RWPE1 (cell line): ENCODE results near the gene CPEB4.

Experiments
- CTCF ChIA-PET: fragments of 350-600 bp; sonication (Branson Sonifier 250); formaldehyde crosslinking; extraction: SDS; loops from one replicate; lab custom pipeline; 2021; lab: Yijun Ruan, JAX
- POLR2A ChIA-PET: fragments of 400-600 bp; formaldehyde crosslinking; extraction: SDS; loops from one replicate; lab custom pipeline; 2020; ENCODE audit warnings: antibody characterized with exemption; ENCODE audit not compliant: low non-redundant PET; lab: Yijun Ruan, JAX
- DNase-seq: peaks from one replicate; pipeline ENCODE4 v3.0.0; 2012; ENCODE audit warnings: low spot score
- H3K27ac ChIP-seq: fragments of 450-650 bp; 2 replicates; pipeline ENCODE4 v1.5.1; 2017
- TF ChIP-seq, protein P1 (sequence below): fragments of 450-650 bp; conservative IDR thresholded peaks from 2 replicates; pipeline ENCODE4 v1.5.1; 2017; ENCODE audit warnings: low read depth, mild to moderate bottlenecking

The CPEB4 gene

DNA sequence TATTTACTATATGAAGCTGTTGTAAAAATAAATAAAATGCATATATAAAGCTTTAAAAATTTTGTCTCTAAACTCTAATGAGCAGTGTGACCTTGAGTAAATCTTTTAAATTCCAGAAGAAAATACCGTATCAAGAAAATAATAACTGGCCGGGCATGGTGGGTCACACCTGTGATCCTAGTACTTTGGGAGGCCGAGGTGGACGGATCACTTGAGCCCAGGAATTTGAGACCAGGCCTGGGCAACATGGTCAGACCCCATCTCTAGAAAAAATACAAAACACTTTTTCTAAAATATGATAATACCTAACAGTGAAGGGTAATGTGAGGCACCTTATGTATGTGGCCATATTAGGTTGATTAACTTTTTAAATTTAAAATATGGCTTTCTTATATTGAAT, 8.5 kb downstream of the CPEB4 start:
- no peak overlapping the region for H3K27ac ChIP-seq
- POLR2A ChIA-PET = no interaction called here
- no peak for DNase-seq
- TF ChIP-seq, protein P1, sequence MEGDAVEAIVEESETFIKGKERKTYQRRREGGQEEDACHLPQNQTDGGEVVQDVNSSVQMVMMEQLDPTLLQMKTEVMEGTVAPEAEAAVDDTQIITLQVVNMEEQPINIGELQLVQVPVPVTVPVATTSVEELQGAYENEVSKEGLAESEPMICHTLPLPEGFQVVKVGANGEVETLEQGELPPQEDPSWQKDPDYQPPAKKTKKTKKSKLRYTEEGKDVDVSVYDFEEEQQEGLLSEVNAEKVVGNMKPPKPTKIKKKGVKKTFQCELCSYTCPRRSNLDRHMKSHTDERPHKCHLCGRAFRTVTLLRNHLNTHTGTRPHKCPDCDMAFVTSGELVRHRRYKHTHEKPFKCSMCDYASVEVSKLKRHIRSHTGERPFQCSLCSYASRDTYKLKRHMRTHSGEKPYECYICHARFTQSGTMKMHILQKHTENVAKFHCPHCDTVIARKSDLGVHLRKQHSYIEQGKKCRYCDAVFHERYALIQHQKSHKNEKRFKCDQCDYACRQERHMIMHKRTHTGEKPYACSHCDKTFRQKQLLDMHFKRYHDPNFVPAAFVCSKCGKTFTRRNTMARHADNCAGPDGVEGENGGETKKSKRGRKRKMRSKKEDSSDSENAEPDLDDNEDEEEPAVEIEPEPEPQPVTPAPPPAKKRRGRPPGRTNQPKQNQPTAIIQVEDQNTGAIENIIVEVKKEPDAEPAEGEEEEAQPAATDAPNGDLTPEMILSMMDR = no peak
- CTCF ChIA-PET = interaction anchor here (0.6 to 1.0 kb wide), 2 partner anchors 24 to 183 kb away, joined by 3 to 4 read pairs; no protein-coding TSS in a partner anchor

DNA sequence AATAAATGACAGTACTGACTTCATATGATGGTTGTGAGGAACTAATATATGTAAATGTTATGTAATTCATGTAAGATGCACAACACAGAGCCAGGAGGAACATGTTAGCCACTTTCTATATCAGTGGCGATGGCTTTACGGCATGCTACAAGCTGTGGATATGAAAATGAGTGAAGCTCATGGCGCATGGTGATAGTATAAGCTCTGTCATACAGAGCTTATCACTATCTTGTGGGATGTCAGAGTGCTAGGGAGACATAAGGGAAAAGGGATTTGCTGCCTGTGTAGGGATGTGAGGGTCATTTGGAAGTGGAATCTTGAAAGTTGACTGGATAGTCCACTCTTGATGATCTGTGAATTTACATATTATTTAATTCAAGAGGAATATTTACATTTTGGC, 13.6 kb downstream of the CPEB4 start:
- TF ChIP-seq, protein P1 = no peak
- ChIA-PET POLR2A (no interaction called here), CTCF (interaction anchor here (0.6 kb wide), 2 partner anchors 10 to 117 kb away, joined by 3 read pairs; no protein-coding TSS in a partner anchor)
- DNase-seq = no peak
- no peak overlapping the region for H3K27ac ChIP-seq

DNA sequence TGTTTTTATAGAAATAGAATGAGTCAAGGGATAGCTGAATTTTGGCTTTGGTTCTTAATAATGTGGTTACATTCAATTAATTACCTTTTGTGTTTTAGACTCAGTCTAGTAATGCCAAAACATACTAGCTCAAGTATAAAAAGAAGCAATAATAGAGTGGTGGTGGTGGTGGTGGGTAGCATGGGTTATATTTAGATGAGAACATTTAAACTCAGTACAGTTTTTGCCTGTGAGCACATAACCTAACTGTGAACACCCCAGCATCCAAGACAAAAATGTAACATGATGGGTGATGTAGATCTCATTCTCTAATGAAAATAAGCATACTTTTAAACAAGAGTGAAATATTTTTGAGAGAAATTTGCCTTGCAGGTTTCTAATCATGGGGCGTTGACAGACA, 14.2 kb downstream of the CPEB4 start:
- ChIA-PET POLR2A (no interaction called here), CTCF (interaction anchor here (0.6 to 1.0 kb wide), 2 partner anchors 23 to 118 kb away, joined by 3 read pairs; no protein-coding TSS in a partner anchor)
- no peak overlapping the region for H3K27ac ChIP-seq
- TF ChIP-seq, protein P1 = no peak
- DNase-seq = no peak

DNA sequence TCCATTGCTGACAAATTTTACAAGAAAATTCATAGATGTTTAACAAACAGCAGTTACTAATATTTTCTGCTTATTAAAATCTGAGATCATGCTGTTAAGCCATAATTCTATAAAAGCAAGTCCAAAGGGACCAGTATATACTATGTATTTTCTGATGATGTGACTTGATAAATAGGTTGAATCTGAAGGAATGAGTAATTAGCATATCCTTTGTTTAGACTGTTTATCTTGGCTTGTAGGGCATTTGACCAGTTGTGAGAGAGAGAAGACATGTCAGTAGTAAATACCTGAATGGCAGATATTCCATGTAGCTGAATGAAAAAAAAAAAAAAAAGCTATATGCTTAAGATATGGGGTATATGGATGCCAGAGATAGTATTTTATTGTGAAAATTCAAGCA, 14.6 kb downstream of the CPEB4 start:
- ChIA-PET CTCF (interaction anchor here (0.7 to 1.0 kb wide), 2 partner anchors 23 to 277 kb away, joined by 3 to 5 read pairs; no protein-coding TSS in a partner anchor), POLR2A (no interaction called here)
- no peak for DNase-seq
- H3K27ac ChIP-seq = no peak overlapping the region
- TF ChIP-seq, protein P1 = no peak

DNA sequence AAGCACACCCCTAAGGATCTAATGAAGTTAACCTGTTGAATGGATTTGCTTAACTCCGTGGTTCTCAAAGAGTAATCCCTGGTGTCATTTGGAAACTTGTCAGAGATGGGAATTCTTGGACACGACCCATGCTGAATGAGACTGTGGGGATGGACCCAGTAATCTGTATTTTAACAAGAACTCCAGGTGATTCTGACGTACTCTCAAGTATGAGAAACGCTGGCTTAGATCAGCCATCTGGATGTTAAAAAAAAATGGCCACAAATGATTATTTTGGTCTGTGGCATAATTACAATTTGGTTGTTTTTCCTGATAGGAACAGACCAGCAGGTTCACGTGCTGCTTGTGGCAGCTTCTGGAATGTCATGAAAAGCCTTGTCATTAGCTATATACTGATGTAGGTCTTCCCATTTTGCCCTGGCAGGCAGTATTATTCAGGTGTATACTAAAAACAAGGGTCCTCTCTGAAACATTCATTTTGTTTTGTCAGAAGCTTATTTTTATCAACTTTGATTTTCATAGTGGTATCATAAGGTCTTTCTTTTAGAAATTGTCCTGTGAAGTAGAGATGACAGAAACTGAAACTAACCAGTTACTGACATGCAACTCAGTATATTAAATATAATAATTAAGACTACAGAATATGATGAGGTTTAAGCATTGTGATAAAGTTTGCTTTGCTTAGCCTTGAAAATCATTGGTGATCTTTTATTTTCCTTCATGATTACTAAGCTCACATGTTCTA, 15.4 kb downstream of the CPEB4 start:
- TF ChIP-seq, protein P1 = no peak
- H3K27ac ChIP-seq = no peak overlapping the region
- no peak for DNase-seq
- ChIA-PET CTCF (interaction anchor here (0.7 to 1.4 kb wide), 2 partner anchors 8 to 277 kb away, joined by 3 to 5 read pairs; no protein-coding TSS in a partner anchor), POLR2A (no interaction called here)

DNA sequence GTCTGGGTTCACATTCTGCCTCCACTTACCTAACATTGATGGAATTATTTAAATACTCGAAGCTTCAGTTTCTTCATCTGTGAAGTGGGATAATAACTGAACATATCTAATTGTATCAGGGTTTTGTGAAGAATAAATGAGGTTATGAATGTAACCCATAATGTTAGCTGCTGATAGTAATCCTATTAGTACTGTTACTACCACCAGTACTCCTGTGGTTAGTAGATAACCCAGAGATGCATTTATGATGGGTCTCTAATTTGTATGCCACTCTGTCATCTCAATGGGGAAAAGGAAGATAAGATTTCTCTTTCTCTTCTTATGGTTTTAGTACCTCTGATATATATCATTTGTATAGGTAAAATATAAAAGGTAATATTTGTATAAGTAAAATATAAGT, 16.0 kb downstream of the CPEB4 start:
- CTCF ChIA-PET = interaction anchor here (1.4 kb wide), 1 partner anchor 8 kb away, joined by 3 read pairs; no protein-coding TSS in a partner anchor
- DNase-seq = no peak
- POLR2A ChIA-PET = interaction anchor here (0.7 kb wide), 1 partner anchor 65 kb away, joined by 3 read pairs; no protein-coding TSS in a partner anchor
- TF ChIP-seq, protein P1 = no peak
- no peak overlapping the region for H3K27ac ChIP-seq
